CD4-positive, alpha-beta T cell treated with Interleukin-4 for 4 hours (primary cell): Measurements from ENCODE around the gene STEAP3.

Experiments used
- DNase-seq: peaks from one replicate; pipeline ENCODE4 v3.0.0-alpha.2; 2020

Gene STEAP3

GRCh38 chr2:119304847-119305246 is 81.2 kb downstream of the STEAP3 start:
- DNase-seq, result no peak

GRCh38 chr2:119305497-119306195 is 82.0 kb downstream of the STEAP3 start:
- no peak for DNase-seq

- no peak for DNase-seq
Measured at GRCh38 chr2:119306196-119306590, 82.6 kb downstream of the STEAP3 start.

DNA sequence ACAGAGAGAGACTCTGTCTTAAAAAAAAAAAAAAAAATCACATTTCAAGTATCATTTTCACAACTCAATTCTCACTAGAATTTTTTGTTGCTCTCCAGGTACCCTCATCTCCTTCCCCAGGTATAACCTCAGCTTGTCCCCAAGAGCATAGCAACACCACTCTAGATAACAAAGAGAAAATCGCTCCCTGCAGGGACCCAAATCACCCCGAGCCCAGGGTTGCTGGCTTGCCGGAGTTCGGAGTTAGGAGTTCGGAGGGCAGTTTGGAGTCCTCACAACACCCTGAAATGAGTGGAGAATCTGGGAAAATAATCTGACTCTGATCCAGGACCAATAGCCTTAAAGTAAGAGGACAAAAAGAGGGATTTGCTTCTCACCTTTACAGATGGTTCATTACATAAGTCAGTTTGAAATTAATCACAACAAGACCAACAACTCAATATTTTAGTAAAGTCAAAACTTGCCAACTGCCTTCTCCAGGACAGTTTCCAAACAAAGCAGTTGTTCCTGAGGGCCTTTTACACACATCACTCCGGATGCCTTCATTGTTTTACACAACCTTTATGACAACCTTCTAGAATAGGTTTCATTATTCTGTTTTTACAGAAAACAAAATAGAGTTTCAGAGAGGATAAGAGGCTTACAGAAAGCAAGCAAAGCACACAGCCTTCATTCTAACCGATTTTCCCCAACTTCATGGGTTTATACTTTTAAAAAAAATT is 83.9 kb downstream of the STEAP3 start:
- no peak for DNase-seq

DNA sequence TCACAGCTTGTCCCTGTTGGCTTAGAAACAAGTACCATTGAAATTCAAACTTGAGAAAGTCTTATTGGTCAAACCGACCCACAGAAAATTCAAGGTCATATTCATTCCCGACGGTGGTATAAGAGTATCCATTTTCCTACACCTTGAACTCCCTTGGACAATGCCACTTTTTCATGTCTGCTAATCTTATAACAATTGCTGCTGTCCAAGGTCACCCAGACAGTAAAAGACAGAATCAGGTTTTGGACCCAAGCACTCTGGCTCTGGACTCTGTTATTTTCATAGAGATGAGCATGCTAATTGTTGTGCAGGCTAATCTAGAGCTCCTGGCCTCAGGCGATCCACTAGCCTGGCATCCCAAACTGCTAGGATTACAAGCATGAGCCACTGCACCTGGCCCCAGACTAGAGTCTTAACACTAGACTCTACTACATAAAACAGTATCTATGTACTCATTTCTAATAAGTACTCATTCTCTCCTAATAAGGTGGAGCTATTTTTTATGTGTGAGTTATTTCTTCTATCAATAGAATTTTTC is 85.2 kb downstream of the STEAP3 start:
- no peak for DNase-seq

DNA sequence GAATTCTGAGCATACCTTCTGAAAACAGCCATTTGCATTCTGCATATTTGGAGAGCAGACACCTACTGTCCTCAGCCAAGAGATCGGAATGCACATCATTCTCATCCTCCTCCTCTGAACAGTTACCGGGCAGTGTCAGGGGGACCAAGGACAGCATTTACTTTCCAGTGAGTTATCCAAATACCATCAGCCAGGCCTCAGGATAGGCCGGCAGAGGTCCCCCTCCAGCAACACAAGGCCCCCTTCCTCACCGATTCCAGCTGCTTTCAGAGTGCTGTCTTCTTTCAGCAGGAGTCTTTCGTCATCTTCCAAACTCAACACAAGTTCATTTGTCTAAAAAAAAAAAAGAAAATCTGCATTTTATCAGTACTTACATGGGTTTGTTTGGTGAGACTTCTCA is 87.7 kb downstream of the STEAP3 start:
- no peak for DNase-seq

- no peak for DNase-seq
Measured at GRCh38 chr2:119311831-119312230, 88.2 kb downstream of the STEAP3 start.
